K562 (cell line): ENCODE data around the gene NCAPD2. TPM values are rescaled to one million over a fixed set of nuclear protein-coding genes. Genes with fewer than 3 reads are reported as not detected.

Experiments used
- ATAC-seq: fragments of 200-7000 bp; cut with Tn5 transposase; 3 replicates; pipeline ENCODE4 v1.9.1; 2020; ENCODE audit warnings: moderate library complexity
- BruUV-seq: library from RNA; stranded (reverse); fragments of 400-500 nt; replicated peaks from 2 replicates; lab custom pipeline; 2021; lab: Mats Ljungman, UMichigan
- CTCF ChIA-PET: fragments of 300-600 bp; formaldehyde crosslinking; extraction: SDS; loops from one replicate; lab custom pipeline; 2021; ENCODE audit warnings: low intra/inter-chr PET ratio; lab: Yijun Ruan, JAX
- POLR2A ChIA-PET: fragments of 300-600, 350-650 bp; sonication (Branson Sonifier 250); formaldehyde crosslinking; extraction: SDS; loops from one replicate; lab custom pipeline; 2021; ENCODE audit warnings: antibody characterized with exemption, inconsistent platforms; lab: Yijun Ruan, JAX
- DNase-seq, 4 experiments: peaks; one replicate each; pipeline versions ENCODE4 v3.0.0 to v3.0.0-alpha.2; 2011 to 2018; ENCODE audit warnings: low spot score in 3 of 4, mixed read lengths in 3 of 4; ENCODE audit errors: extremely low read depth in 1 of 4
- FAIRE-seq: peaks from 2 replicates; lab custom pipeline; 2011; peaks lifted over from hg19 to GRCh38; lab: Jason Lieb, UNC
- H2AFZ ChIP-seq: 2 replicates; pipeline ENCODE4 v1.6.0; 2011; ENCODE audit warnings: low read depth, low read length, control low read depth, inconsistent platforms
- H3K27ac ChIP-seq: fragments of 200-600 bp; 3 replicates; pipeline ENCODE4 v1.8.0; 2011; ENCODE audit warnings: low read depth, mild to moderate bottlenecking, control low read depth, inconsistent platforms, low read length, moderate library complexity, mixed read lengths; ENCODE audit errors: extremely low read depth
- H3K27me3 ChIP-seq, 2 experiments: fragments of 300-600 bp in 1 of 2; 2 replicates in 1 of 2; 3 replicates in 1 of 2; pipeline versions ENCODE4 v1.6.0 to v1.8.0; 2011; ENCODE audit warnings: inconsistent platforms in 2 of 2, low read length in 2 of 2, mild to moderate bottlenecking in 1 of 2, mixed read lengths in 1 of 2, moderate library complexity in 1 of 2; ENCODE audit not compliant: control insufficient read depth in 2 of 2, insufficient read depth in 2 of 2
- H3K36me3 ChIP-seq: fragments of 300-600 bp; 3 replicates; pipeline ENCODE4 v1.8.0; 2011; ENCODE audit warnings: mild to moderate bottlenecking, low read length, inconsistent platforms; ENCODE audit not compliant: control insufficient read depth, insufficient read depth
- H3K4me1 ChIP-seq, 2 experiments: fragments of 200-600 bp in 1 of 2; replicated peaks in 1 of 2; 2 replicates in 1 of 2; 3 replicates in 1 of 2; pipeline versions ENCODE4 v1.5.1 to v1.8.0; 2011; ENCODE audit warnings: inconsistent platforms in 2 of 2, low read length in 2 of 2, mild to moderate bottlenecking in 1 of 2, mixed read lengths in 1 of 2, moderate library complexity in 1 of 2; ENCODE audit not compliant: control insufficient read depth in 2 of 2, insufficient read depth in 2 of 2
- H3K4me2 ChIP-seq: 2 replicates; pipeline ENCODE4 v1.6.1; 2011; ENCODE audit warnings: low read length, control low read depth, inconsistent platforms, mixed read lengths; ENCODE audit not compliant: insufficient read depth
- H3K4me3 ChIP-seq: fragments of 200-600 bp; sonication (generic), shearing (Covaris generic); 2 replicates; pipeline ENCODE4 v1.5.1; 2016; ENCODE audit warnings: control low read depth, inconsistent platforms
- H3K79me2 ChIP-seq: fragments of 200-600 bp; 3 replicates; pipeline ENCODE4 v1.8.0; 2011; ENCODE audit warnings: low read length, inconsistent platforms; ENCODE audit not compliant: control insufficient read depth, insufficient read depth
- H3K9ac ChIP-seq, 2 experiments: 2 replicates each; pipeline versions ENCODE4 v1.6.0 to v1.6.1; 2011; ENCODE audit warnings: low read depth in 2 of 2, low read length in 2 of 2, control low read depth in 1 of 2, inconsistent platforms in 1 of 2, mild to moderate bottlenecking in 1 of 2, mixed read lengths in 1 of 2; ENCODE audit not compliant: insufficient read depth in 1 of 2
- H3K9me1 ChIP-seq: one replicate; pipeline ENCODE4 v1.6.0; 2011; ENCODE audit warnings: inconsistent platforms, mild to moderate bottlenecking, low read length, moderate library complexity; ENCODE audit not compliant: control insufficient read depth, insufficient read depth
- H3K9me3 ChIP-seq: replicated peaks from 2 replicates; pipeline ENCODE4 v1.5.1; 2011; ENCODE audit warnings: low read depth, low read length, inconsistent platforms; ENCODE audit not compliant: control insufficient read depth, insufficient read depth
- H4K20me1 ChIP-seq: replicated peaks from 2 replicates; pipeline ENCODE4 v1.6.1; 2011; ENCODE audit warnings: low read length, inconsistent platforms, mixed read lengths; ENCODE audit not compliant: control insufficient read depth, insufficient read depth
- CCNT2 ChIP-seq: IDR thresholded peaks from 2 replicates; pipeline ENCODE4 v1.6.1; 2011; ENCODE audit warnings: borderline replicate concordance, low read depth, mild to moderate bottlenecking, moderate library complexity, mixed read lengths, low read length; ENCODE audit not compliant: insufficient read length; ENCODE audit errors: extremely low read depth
- ETV1 ChIP-seq: fragments of 450-650 bp; conservative IDR thresholded peaks from 2 replicates; pipeline ENCODE4 v1.6.1; 2016; ENCODE audit warnings: missing genetic modification characterization, control low read depth, low read depth, missing compliant biosample characterization
- FOXK2 ChIP-seq, 2 experiments: fragments of 450-650 bp; IDR thresholded peaks in 1 of 2; conservative IDR thresholded peaks in 1 of 2; 2 replicates each; pipeline ENCODE4 v1.6.1; 2016; ENCODE audit warnings: low read depth in 2 of 2, mild to moderate bottlenecking in 1 of 2
- HNRNPK ChIP-seq: fragments of 200-400 bp; formaldehyde crosslinking; IDR thresholded peaks from one replicate; pipeline ENCODE4 v1.6.1; 2018; ENCODE audit warnings: mild to moderate bottlenecking, low read depth, low read length; ENCODE audit not compliant: poor library complexity, severe bottlenecking
- L3MBTL2 ChIP-seq: fragments of 450-650 bp; IDR thresholded peaks from 2 replicates; pipeline ENCODE4 v1.6.1; 2016; ENCODE audit warnings: mild to moderate bottlenecking, moderate library complexity
- MCM5 ChIP-seq: fragments of 450-650 bp; IDR thresholded peaks from 2 replicates; pipeline ENCODE4 v1.6.1; 2016; ENCODE audit warnings: low read depth
- MEIS2 ChIP-seq: fragments of 450-650 bp; IDR thresholded peaks from 2 replicates; pipeline ENCODE4 v1.6.1; 2014; ENCODE audit warnings: mild to moderate bottlenecking; ENCODE audit not compliant: partially characterized antibody
- PRMT5 ChIP-seq: sonication (generic); formaldehyde crosslinking; IDR thresholded peaks from 2 replicates; pipeline ENCODE4 v1.5.0; 2020; ENCODE audit warnings: missing genetic modification reagents
- PTRF ChIP-seq: fragments of 450-650 bp; IDR thresholded peaks from 2 replicates; pipeline ENCODE4 v1.6.1; 2016; ENCODE audit warnings: mild to moderate bottlenecking, missing genetic modification characterization, missing compliant biosample characterization
- RFX7 ChIP-seq: fragments of 250-450 bp; sonication (Bioruptor Pico); IDR thresholded peaks from 2 replicates; pipeline ENCODE4 v1.5.1; 2021; ENCODE audit warnings: mild to moderate bottlenecking
- SIN3A ChIP-seq, 2 experiments: fragments of 150-350 bp in 1 of 2; IDR thresholded peaks; 2 replicates each; pipeline ENCODE4 v1.6.1; 2011 to 2016; ENCODE audit warnings: borderline replicate concordance in 2 of 2, low read depth in 2 of 2, low read length in 2 of 2, mild to moderate bottlenecking in 2 of 2, moderate library complexity in 2 of 2; ENCODE audit not compliant: control insufficient read depth in 1 of 2
- STAT5B ChIP-seq: fragments of 250-450 bp; sonication (Bioruptor Pico); IDR thresholded peaks from 2 replicates; pipeline ENCODE4 v1.8.0; 2021; ENCODE audit warnings: mild to moderate bottlenecking, inconsistent platforms
- TOE1 ChIP-seq, 2 experiments: fragments of 450-650 bp in 1 of 2; sonication (generic) in 1 of 2; formaldehyde crosslinking in 1 of 2; IDR thresholded peaks; 2 replicates each; pipeline versions ENCODE4 v1.7.1 to v1.8.0; 2016 to 2022; ENCODE audit warnings: borderline replicate concordance in 2 of 2, mild to moderate bottlenecking in 2 of 2, antibody characterized with exemption in 1 of 2, inconsistent platforms in 1 of 2, low read depth in 1 of 2, missing genetic modification reagents in 1 of 2, moderate library complexity in 1 of 2
- ZNF583 ChIP-seq: fragments of 250-450 bp; sonication (Bioruptor Pico); IDR thresholded peaks from 2 replicates; pipeline ENCODE4 v1.4.0; 2020
- ZNF695 ChIP-seq: fragments of 450-650 bp; formaldehyde crosslinking; IDR thresholded peaks from 2 replicates; pipeline ENCODE4 v1.4.0; 2020; ENCODE audit warnings: mild to moderate bottlenecking, moderate library complexity
- WGBS: fragments of 100-300 bp; shearing (Covaris generic); methylation state at CpG from one replicate; pipeline ENCODE4 v1.1.6; 2016; ENCODE audit warnings: low coverage, mixed read lengths; ENCODE audit not compliant: insufficient coverage; ENCODE audit errors: missing lambda C conversion rate; 5-methylcytosine and 5-hydroxymethylcytosine counted together
- in situ Hi-C: fragments of 300-500 bp; cut with MboI; formaldehyde crosslinking; loops from 4 replicates; pipeline ENCODE4 v1.15.0; 2018; ENCODE audit warnings: inconsistent platforms, mixed read lengths
- intact Hi-C: fragments of 100-400 bp; cut with micrococcal nuclease; formaldehyde crosslinking; loops from 2 replicates; pipeline ENCODE4 v1.14.2; 2022
- polyA plus RNA-seq, 8 experiments: library from polyadenylated mRNA; depleted of rRNA in 4 of 8; stranded (reverse) in 5 of 8; unstranded in 3 of 8; fragments of >200 nt; fragmentation: Nextera tagmentation in 2 of 8; fragmentation: Illumina TruSeq in 1 of 8; extraction: Ambion mirVana in 2 of 8; extraction: Trizol in 1 of 8; gene quantifications; 2 replicates each; pipeline versions ENCODE4 v1.2.1 to v1.2.3, GENCODE V29; 2011 to 2014; ENCODE audit warnings: inconsistent platforms in 1 of 8, missing spikeins in 1 of 8
- total RNA-seq, 7 experiments: library from RNA; depleted of rRNA in 6 of 7; stranded (reverse); fragments of >200 nt in 6 of 7; fragmentation: Illumina TruSeq in 2 of 7; extraction: Trizol in 2 of 7; gene quantifications; 2 replicates each; pipeline versions ENCODE4 v1.2.1 to v1.2.3, GENCODE V29; 2011 to 2021; ENCODE audit warnings: low replicate concordance in 1 of 7
- TF ChIP-seq, protein P1 (sequence below): fragments of 450-650 bp; IDR thresholded peaks from 2 replicates; pipeline ENCODE4 v1.6.1; 2016; ENCODE audit warnings: low read depth, mild to moderate bottlenecking, moderate library complexity
- TF ChIP-seq, protein P2 (sequence below): fragments of 450-650 bp; conservative IDR thresholded peaks from 2 replicates; pipeline ENCODE4 v1.6.1; 2016; ENCODE audit warnings: missing genetic modification characterization, low read depth, mild to moderate bottlenecking, missing compliant biosample characterization, moderate library complexity
- TF ChIP-seq, protein P3 (sequence below): fragments of 450-650 bp; formaldehyde crosslinking; IDR thresholded peaks from 2 replicates; pipeline ENCODE4 v1.4.0; 2020; ENCODE audit warnings: mild to moderate bottlenecking, mixed read lengths

Gene NCAPD2
- total and polyA plus RNA-seq, 9 of the 15 experiments (the other 6 are each of a cell fraction or from before 2014, with no cell fraction given) = 16.9 to 93.7 (median 68.3) TPM

DNA sequence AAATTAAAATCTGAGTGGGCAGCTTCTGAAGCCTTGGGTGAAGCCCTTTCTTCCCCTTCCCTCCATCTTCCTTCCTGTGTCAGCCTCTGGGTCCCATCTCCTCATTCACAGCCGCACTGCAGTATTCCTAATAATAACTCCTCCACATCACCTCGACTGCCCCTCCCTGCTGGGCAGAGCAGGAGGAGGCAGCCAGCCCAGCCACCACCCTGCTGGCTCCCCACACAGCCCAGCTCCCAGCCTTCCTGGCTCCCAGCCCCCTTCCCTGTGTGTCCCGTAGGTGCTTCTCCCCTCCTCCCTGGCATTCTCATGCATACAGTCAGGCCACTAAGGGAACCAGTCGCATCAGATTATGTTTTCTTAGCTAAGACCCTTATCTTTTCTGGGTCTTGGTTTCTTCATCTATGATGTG lies 58.2 kb downstream of the NCAPD2 start:
- no peak for TF ChIP-seq ZNF695 (CRISPR knock-in tag)
- TF ChIP-seq TOE1 (IDR thresholded peaks at IDR 0.05; ENCODE audit: borderline replicate concordance) = no peak
- no peak for TF ChIP-seq TOE1 (CRISPR knock-in tag; IDR thresholded peaks at IDR 0.05; ENCODE audit: borderline replicate concordance, low read depth)
- TF ChIP-seq ETV1 (tag) = no peak
- no peak for TF ChIP-seq CCNT2
- TF ChIP-seq, protein P1, sequence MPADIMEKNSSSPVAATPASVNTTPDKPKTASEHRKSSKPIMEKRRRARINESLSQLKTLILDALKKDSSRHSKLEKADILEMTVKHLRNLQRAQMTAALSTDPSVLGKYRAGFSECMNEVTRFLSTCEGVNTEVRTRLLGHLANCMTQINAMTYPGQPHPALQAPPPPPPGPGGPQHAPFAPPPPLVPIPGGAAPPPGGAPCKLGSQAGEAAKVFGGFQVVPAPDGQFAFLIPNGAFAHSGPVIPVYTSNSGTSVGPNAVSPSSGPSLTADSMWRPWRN = no peak
- TF ChIP-seq PTRF = no peak
- no peak for TF ChIP-seq MCM5
- no peak for TF ChIP-seq STAT5B
- TF ChIP-seq MEIS2 = no peak
- no peak for TF ChIP-seq FOXK2 (conservative IDR thresholded peaks at IDR 0.05 in 1 of 2, IDR thresholded peaks at IDR 0.05 in 1 of 2; ENCODE audit: low read depth in 2 of 2)
- TF ChIP-seq RFX7 (CRISPR knock-in tag) = no peak
- TF ChIP-seq HNRNPK = no peak
- TF ChIP-seq PRMT5 (CRISPR knock-in tag) = no peak
- TF ChIP-seq L3MBTL2 = no peak
- no peak for TF ChIP-seq SIN3A (IDR thresholded peaks at IDR 0.05; ENCODE audit: borderline replicate concordance in 2 of 2, control insufficient read depth in 1 of 2, low read depth in 2 of 2, low read length in 2 of 2)
- TF ChIP-seq, protein P2, sequence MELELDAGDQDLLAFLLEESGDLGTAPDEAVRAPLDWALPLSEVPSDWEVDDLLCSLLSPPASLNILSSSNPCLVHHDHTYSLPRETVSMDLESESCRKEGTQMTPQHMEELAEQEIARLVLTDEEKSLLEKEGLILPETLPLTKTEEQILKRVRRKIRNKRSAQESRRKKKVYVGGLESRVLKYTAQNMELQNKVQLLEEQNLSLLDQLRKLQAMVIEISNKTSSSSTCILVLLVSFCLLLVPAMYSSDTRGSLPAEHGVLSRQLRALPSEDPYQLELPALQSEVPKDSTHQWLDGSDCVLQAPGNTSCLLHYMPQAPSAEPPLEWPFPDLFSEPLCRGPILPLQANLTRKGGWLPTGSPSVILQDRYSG = no peak
- TF ChIP-seq, protein P3, sequence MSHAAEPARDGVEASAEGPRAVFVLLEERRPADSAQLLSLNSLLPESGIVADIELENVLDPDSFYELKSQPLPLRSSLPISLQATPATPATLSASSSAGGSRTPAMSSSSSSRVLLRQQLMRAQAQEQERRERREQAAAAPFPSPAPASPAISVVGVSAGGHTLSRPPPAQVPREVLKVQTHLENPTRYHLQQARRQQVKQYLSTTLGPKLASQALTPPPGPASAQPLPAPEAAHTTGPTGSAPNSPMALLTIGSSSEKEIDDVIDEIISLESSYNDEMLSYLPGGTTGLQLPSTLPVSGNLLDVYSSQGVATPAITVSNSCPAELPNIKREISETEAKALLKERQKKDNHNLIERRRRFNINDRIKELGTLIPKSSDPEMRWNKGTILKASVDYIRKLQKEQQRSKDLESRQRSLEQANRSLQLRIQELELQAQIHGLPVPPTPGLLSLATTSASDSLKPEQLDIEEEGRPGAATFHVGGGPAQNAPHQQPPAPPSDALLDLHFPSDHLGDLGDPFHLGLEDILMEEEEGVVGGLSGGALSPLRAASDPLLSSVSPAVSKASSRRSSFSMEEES = no peak
- no peak for TF ChIP-seq ZNF583 (CRISPR knock-in tag)
- ChIA-PET CTCF (no interaction called here), POLR2A (interaction anchor here (0.6 to 1.9 kb wide), 5 partner anchors 13 to 1085 kb away, joined by 3 to 9 read pairs (median 4); partner anchors contain the start of gene NOP2)
- no peak overlapping the region for H2AFZ ChIP-seq
- peaks cover 8% of the 10 kb centered on the region; the same call in 2 of the 3 replicates for H3K36me3 ChIP-seq
- no peak for ATAC-seq
- no peaks in the 10 kb centered on the region for H3K9me3 ChIP-seq
- WGBS = 0% methylated on average over 1 of the region's 4 CpGs
- BruUV-seq = no TSS peak
- H4K20me1 ChIP-seq = no peaks in the 10 kb centered on the region
- H3K9ac ChIP-seq = peak overlapping the region in 1 of 2 experiments; percentile 61; a peak in 1 of 4 replicates
- no peak overlapping the region for H3K27ac ChIP-seq
- no peaks in the 10 kb centered on the region for H3K9me1 ChIP-seq
- no peaks in the 10 kb centered on the region for H3K79me2 ChIP-seq
- no peaks in the 10 kb centered on the region for H3K27me3 ChIP-seq
- no peak for DNase-seq
- H3K4me2 ChIP-seq = no peak overlapping the region
- intact Hi-C loops (loop anchor here (5.0 to 10.0 kb wide), 2 partner anchors 135 to 273 kb away; partner anchors contain the start of genes GPR162, P3H3 and ZNF384), in situ Hi-C loops (no loop called here)
- no peak for FAIRE-seq
- H3K4me1 ChIP-seq = peaks cover 11 to 53% of the 10 kb centered on the region in 2 experiments; a peak in 4 of 5 replicates
- no peak overlapping the region for H3K4me3 ChIP-seq
